ENCODE measurements around the gene TTLL8.

DNA sequence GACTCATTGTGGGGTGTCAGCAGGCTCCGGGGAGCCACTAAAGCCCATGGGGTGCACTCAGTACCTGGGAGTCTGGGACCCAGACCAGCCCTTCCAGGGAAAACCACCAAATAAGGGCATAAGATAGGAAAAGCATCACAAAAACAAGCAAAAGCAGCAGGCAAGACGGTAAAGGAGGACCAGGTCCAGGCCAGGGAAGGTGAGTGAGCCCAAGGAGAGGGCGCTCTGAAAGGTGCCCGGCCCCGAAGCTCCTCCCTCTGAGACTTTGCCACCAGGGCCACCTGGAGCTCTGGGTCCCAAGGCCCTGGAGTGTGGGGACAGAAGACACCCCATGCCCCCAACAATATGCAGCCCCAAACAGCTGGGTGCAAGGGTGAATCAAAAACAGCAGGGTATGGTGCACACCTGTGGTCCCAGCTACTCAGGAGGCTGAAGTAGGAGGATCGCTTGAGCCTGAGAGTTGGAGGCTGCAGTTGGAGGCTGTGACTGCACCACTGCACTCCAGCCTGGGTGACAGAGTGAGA is 40.3 kb downstream of the TTLL8 start:
- TF ChIP-seq, protein P1, sequence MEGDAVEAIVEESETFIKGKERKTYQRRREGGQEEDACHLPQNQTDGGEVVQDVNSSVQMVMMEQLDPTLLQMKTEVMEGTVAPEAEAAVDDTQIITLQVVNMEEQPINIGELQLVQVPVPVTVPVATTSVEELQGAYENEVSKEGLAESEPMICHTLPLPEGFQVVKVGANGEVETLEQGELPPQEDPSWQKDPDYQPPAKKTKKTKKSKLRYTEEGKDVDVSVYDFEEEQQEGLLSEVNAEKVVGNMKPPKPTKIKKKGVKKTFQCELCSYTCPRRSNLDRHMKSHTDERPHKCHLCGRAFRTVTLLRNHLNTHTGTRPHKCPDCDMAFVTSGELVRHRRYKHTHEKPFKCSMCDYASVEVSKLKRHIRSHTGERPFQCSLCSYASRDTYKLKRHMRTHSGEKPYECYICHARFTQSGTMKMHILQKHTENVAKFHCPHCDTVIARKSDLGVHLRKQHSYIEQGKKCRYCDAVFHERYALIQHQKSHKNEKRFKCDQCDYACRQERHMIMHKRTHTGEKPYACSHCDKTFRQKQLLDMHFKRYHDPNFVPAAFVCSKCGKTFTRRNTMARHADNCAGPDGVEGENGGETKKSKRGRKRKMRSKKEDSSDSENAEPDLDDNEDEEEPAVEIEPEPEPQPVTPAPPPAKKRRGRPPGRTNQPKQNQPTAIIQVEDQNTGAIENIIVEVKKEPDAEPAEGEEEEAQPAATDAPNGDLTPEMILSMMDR (IDR thresholded peaks at IDR 0.05), result no peak
- TF ChIP-seq POLR2A (IDR thresholded peaks at IDR 0.05), result no peak
